Left renal pelvis (tissue), 4 donors: ENCODE results near the gene GPR152. TPM values are rescaled to one million over a fixed set of nuclear protein-coding genes. Genes with fewer than 3 reads are reported as not detected.
"Not testable (repeated sequence)": the region's sequence is repeated elsewhere in the genome, so short reads cannot be mapped to it uniquely, and the experiment has no call there.

Source experiments
- DNase-seq, 4 donors: peaks; one replicate each; pipeline ENCODE4 v3.0.0-alpha.2; 2013; ENCODE audit warnings: low read depth in 4 of 4, low spot score in 3 of 4
- polyA plus RNA-seq, 4 donors: library from polyadenylated mRNA; unstranded; fragments of 120-200 nt; gene quantifications; one replicate each; pipeline ENCODE4 v1.2.1, GENCODE V29; 2013; ENCODE audit not compliant: insufficient read length in 4 of 4

The GPR152 gene
- polyA plus RNA-seq, 4 donors, result not detected

GRCh38 chr11:67466962-67467771 is 14.6 kb upstream of the GPR152 start:
- no peak for DNase-seq

GRCh38 chr11:67466367-67466766 is 13.8 kb upstream of the GPR152 start:
- DNase-seq, result no peak

- not testable (repeated sequence) for DNase-seq
Observed at GRCh38 chr11:67465530-67465929, 13.0 kb upstream of the GPR152 start.

- no peak for DNase-seq
Observed at GRCh38 chr11:67465189-67465510, 12.6 kb upstream of the GPR152 start.

GRCh38 chr11:67464411-67465188 is 12.1 kb upstream of the GPR152 start:
- peak in 3 of 4 donors; percentile 64 to 70 (median 70) for DNase-seq

GRCh38 chr11:67463680-67464410 is 11.3 kb upstream of the GPR152 start:
- DNase-seq, result no peak

GRCh38 chr11:67463186-67463585 is 10.7 kb upstream of the GPR152 start:
- no peak for DNase-seq

GRCh38 chr11:67458266-67458665 is 5.7 kb upstream of the GPR152 start:
- DNase-seq, result no peak

- DNase-seq, result no peak
Observed at GRCh38 chr11:67457453-67457852, 4.9 kb upstream of the GPR152 start.

GRCh38 chr11:67456068-67456705 is 3.7 kb upstream of the GPR152 start:
- no peak for DNase-seq

GRCh38 chr11:67455054-67455453 is 2.5 kb upstream of the GPR152 start, which contains the start of gene CABP4:
CABP4 (plus strand) TSS chr11:67455354; CDS start chr11:67455424, 70 bp downstream.
- DNase-seq, result no peak

GRCh38 chr11:67453816-67454732 is 1.5 kb upstream of the GPR152 start:
- no peak for DNase-seq

- no peak for DNase-seq
Observed at GRCh38 chr11:67451658-67451976, 912 bp downstream of the GPR152 start.

GRCh38 chr11:67450796-67451657 is 1.5 kb downstream of the GPR152 start:
- DNase-seq, result no peak

- no peak for DNase-seq
Observed at GRCh38 chr11:67449116-67449844, 3.2 kb downstream of the GPR152 start.

GRCh38 chr11:67448220-67448609 is 4.3 kb downstream of the GPR152 start:
- no peak for DNase-seq

GRCh38 chr11:67445515-67445914 is 7.0 kb downstream of the GPR152 start:
- no peak for DNase-seq
